Measurements from ENCODE around the gene ANKLE2. TPM values are rescaled to one million over a fixed set of nuclear protein-coding genes. Genes with fewer than 3 reads are reported as not detected.

ANKLE2 gene
- total and polyA plus RNA-seq, 10 of the 15 experiments (the other 5 are each of a cell fraction or from before 2014, with no cell fraction given): 4.3 to 89.4 (median 53.0) TPM

- no peak for DNase-seq (ENCODE audit: low read depth, low spot score)
- H3K4me3 ChIP-seq: peak overlapping the region; percentile 83
These were observed 74.8 kb downstream of the ANKLE2 start for GRCh38 chr12:132686825-132687210.

GRCh38 chr12:132685400-132685799 is 76.2 kb downstream of the ANKLE2 start:
- no peak for FAIRE-seq
- SMC1A ChIA-PET (ENCODE audit: uncharacterized antibody, unreplicated experiment): interaction anchor here (0.8 kb wide), 1 partner anchor 223 kb away, joined by 3 read pairs; no protein-coding TSS in a partner anchor
- H3K4me3 ChIP-seq: peak overlapping the region; percentile 83; the same call in 1 of the 2 replicates

More at GRCh38 chr12:132686825-132687210, 74.8 kb downstream of the ANKLE2 start:
- intact Hi-C loops (cut with micrococcal nuclease; ENCODE audit: unreplicated experiment): loop anchor here (1.0 to 2.0 kb wide), 3 partner anchors 14 to 73 kb away; partner anchors contain the start of gene PGAM5
- Histone ChIP-seq H2AFZ (ENCODE audit: control insufficient read depth, low read depth, low read length) (peak overlapping the region; percentile 34), H3K36me3 (ENCODE audit: control insufficient read depth in 2 of 2, insufficient read depth in 2 of 2, low read length in 1 of 2) (peaks cover 0 to 3% of the 10 kb centered on the region in 2 experiments; a peak in 2 of 4 replicates), H3K4me1 (ENCODE audit: control insufficient read depth, insufficient read depth, low read length) (peaks cover 5% of the 10 kb centered on the region), H3K4me2 (ENCODE audit: control insufficient read depth, insufficient read depth) (peak overlapping the region; percentile 74; the same call in 1 of the 2 replicates), H3K79me2 (ENCODE audit: control insufficient read depth, insufficient read depth, low read length) (peaks cover 47% of the 10 kb centered on the region), H3K9ac (ENCODE audit: control insufficient read depth, insufficient read depth, low read length) (peak overlapping the region; percentile 75), H4K20me1 (ENCODE audit: control insufficient read depth, insufficient read depth) (no peaks in the 10 kb centered on the region), H3K27me3 (replicated peaks in 1 of 2; ENCODE audit: control insufficient read depth in 2 of 2, insufficient read depth in 2 of 2, low read length in 1 of 2) (no peaks in the 10 kb centered on the region), H3K27ac (ENCODE audit: control insufficient read depth, insufficient read depth) (peak overlapping the region; percentile 72), H3K9me3 (replicated peaks; ENCODE audit: control insufficient read depth, insufficient read depth, low read length) (peaks cover 8% of the 10 kb centered on the region; the same call in 2 of the 3 replicates)
- FAIRE-seq (no peak), ATAC-seq (peak; percentile 17)
- CTCF ChIA-PET: no interaction called here
- SMC1A ChIA-PET (ENCODE audit: uncharacterized antibody, unreplicated experiment): interaction anchor here (0.6 kb wide), 1 partner anchor 108 kb away, joined by 3 read pairs; no protein-coding TSS in a partner anchor
- BruUV-seq (replicated peaks): no TSS peak
- POLR2A ChIA-PET: interaction anchor here (0.6 kb wide), 2 partner anchors 29 to 866 kb away, joined by 3 to 4 read pairs; no protein-coding TSS in a partner anchor
- in situ Hi-C loops (cut with MboI): no loop called here
- RAD21 ChIA-PET (ENCODE audit: unreplicated experiment): no interaction called here
- TF ChIP-seq MEF2A (IDR thresholded peaks at IDR 0.05; ENCODE audit: insufficient read depth, low read depth, low read length) (no peak), SMARCA5 (IDR thresholded peaks at IDR 0.05) (peak; percentile 8; the same call in 1 of the 2 replicates), NFXL1 (IDR thresholded peaks at IDR 0.05; ENCODE audit: borderline replicate concordance) (0 out of 2 replicates have a peak, but pooled peaks have one; percentile 23)
- 2% methylated on average over 30 of the region's 55 CpGs for WGBS (ENCODE audit: insufficient coverage, insufficient replicate concordance, low lambda C conversion rate, missing lambda C conversion rate)

More at GRCh38 chr12:132685400-132685799, 76.2 kb downstream of the ANKLE2 start:
- in situ Hi-C loops (cut with MboI): no loop called here
- TF ChIP-seq BHLHE40 (IDR thresholded peaks at IDR 0.05; ENCODE audit: borderline replicate concordance in 1 of 2, low read depth in 2 of 2, low read length in 1 of 2) (peak in 1 of 2 experiments; percentile 41; a peak in 1 of 4 replicates), JUNB (IDR thresholded peaks at IDR 0.05) (no peak)
- DNase-seq (ENCODE audit: low read depth, low spot score): no peak
- no peak for ATAC-seq
- TSS peak; percentile 89 for BruUV-seq (replicated peaks)
- Histone ChIP-seq H3K79me2 (ENCODE audit: control insufficient read depth, insufficient read depth, low read length) (peaks cover 51% of the 10 kb centered on the region), H3K27ac (ENCODE audit: control insufficient read depth, insufficient read depth) (no peak overlapping the region), H3K4me2 (ENCODE audit: control insufficient read depth, insufficient read depth) (peak overlapping the region; percentile 74), H2AFZ (ENCODE audit: control insufficient read depth, low read depth, low read length) (no peak overlapping the region), H3K4me1 (ENCODE audit: control insufficient read depth, insufficient read depth, low read length) (peaks cover 5% of the 10 kb centered on the region), H3K27me3 (replicated peaks in 1 of 2; ENCODE audit: control insufficient read depth in 2 of 2, insufficient read depth in 2 of 2, low read length in 1 of 2) (no peaks in the 10 kb centered on the region), H3K9me3 (replicated peaks; ENCODE audit: control insufficient read depth, insufficient read depth, low read length) (peaks cover 6% of the 10 kb centered on the region; the same call in 2 of the 3 replicates), H3K9ac (ENCODE audit: control insufficient read depth, insufficient read depth, low read length) (peak overlapping the region; percentile 34; the same call in 1 of the 2 replicates), H3K36me3 (ENCODE audit: control insufficient read depth in 2 of 2, insufficient read depth in 2 of 2, low read length in 1 of 2) (peaks cover 0 to 2% of the 10 kb centered on the region in 2 experiments; a peak in 2 of 4 replicates), H4K20me1 (ENCODE audit: control insufficient read depth, insufficient read depth) (no peaks in the 10 kb centered on the region)
- ChIA-PET RAD21 (ENCODE audit: unreplicated experiment) (no interaction called here), CTCF (no interaction called here), POLR2A (interaction anchor here (0.5 to 1.7 kb wide), 5 partner anchors 21 to 615 kb away, joined by 3 to 6 read pairs (median 3); partner anchors contain the start of gene PGAM5)
- 85% methylated on average over 5 of the region's 5 CpGs for WGBS (ENCODE audit: insufficient coverage, insufficient replicate concordance, low lambda C conversion rate, missing lambda C conversion rate)
- intact Hi-C loops (cut with micrococcal nuclease; ENCODE audit: unreplicated experiment): no loop called here
